ENCODE results near the gene TCEAL9.
"Not testable (repeated sequence)": the region's sequence is repeated elsewhere in the genome, so short reads cannot be mapped to it uniquely, and the experiment has no call there.

The TCEAL9 gene

DNA sequence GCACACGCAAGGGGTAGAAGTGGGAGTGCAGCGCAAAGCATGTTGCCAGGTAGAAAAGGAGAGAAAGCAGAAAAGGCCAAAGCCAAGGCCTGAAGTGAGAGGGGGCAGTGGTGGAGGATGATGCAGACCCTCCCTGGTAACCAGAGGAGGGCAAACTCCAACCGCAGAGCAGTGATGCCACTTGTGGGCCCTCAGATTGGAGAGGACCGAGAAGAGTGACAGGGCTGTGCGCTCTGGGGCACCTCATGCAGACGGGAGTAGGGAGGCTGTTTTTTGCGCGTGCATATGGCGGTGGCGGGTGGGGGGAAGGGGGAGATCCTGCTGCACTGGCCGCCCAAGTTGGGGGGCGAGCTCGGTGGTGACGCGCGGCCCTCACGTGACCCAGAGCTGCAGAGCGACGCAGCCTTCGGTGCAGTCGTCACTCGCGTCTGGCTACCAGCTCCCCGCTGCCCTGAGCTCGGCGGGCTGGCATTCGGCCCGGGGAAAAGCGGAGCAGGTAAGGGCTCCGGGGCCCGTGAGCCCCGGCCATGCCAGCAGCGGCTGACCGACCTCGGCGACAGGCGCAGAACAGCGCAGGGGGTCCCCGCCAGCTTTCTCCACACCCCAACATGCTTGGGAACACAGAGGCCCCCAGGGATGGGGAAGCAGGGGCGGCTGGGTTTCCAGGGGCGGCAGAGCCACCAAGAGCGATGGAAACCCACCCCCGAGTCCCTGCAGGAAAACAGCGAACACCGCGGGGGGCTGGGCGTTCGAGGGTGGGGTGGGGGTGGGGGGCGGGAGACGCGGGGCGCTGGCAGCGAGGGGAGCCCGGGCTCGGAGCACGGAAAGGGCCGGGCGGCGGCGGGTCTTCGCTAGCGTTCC, 20.0 kb downstream of the TCEAL9 start, which contains the start of gene BEX3:
Gene BEX3, plus strand, starts transcription at position 421 of the 861 bp plus-strand sequence. CDS start 984 bp downstream, outside the sequence.
- no peak for DNase-seq

DNA sequence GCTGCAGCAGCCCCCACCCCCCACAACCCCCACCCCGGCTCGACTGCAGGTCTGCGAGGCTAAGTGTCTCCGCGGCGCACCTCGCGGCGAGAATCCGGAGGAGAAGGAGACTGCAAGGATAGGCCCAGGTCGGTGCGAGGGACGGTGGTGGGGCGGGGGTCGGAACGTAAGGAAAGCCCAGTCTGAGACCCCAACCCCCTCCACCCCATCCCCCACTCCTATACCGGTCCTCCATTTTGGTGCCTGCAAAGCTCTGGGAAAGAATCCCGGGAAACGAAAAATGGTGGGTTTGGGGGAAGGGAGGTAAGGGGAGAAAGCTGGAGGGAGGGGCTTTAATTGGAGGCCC, 20.6 kb downstream of the TCEAL9 start:
- no peak for DNase-seq

DNA sequence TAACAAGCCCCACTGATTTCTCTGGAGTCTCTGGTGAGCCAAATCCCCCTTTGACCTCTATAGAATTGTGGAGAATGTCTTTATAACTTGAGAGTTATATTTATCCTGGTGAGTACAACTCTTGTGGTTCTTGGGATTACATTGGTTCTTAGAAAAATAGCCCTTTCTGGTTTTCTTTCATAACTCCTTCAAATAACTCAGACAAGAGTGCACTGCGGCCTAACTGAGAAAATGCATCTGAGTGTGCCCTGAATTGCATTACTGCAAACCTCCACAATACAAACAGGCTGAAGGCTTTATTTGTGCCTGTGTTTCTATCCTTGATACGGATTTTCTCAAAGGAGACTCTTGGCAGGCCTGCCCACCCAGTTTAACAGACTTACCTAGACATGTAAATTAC, 22.7 kb downstream of the TCEAL9 start:
- no peak for DNase-seq

DNA sequence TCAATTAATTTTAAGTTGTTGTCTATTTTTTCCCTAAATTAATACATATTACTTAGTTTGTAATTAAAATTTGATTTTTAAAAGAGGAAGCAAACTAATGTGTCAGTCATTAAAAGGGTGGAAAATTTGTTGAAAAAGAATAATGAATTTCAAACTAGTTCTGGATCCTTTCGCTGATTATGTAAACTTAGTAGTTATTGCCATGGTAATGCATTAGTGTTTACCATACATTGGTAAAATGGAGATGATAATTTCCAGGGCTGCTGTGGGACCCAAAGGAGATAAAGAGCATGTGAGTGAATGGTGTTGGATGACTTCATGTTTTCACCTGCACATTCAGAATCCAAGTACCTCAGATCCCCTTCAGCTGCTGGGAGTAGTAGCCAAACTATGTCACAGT, 26.6 kb downstream of the TCEAL9 start:
- no peak for DNase-seq

DNA sequence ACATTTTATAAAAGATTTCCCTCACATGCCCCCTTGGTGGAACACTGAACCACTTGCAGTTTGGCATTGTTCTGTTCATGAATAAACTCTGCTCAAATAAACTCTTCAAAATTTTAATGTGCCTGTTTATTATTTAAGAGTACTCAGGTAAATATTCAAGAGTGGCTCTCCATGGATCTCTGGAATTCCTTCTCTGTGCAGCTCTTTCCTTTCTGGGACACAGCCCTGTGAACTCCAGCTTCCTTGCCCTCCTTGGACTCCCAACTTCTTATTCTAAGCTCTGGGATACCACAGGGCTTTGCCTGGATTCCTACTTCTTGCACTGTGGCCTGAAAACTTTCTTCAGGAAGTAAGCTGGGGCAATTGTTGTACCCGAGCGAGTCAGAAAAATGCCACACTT, 28.4 kb downstream of the TCEAL9 start:
- no peak for DNase-seq

DNA sequence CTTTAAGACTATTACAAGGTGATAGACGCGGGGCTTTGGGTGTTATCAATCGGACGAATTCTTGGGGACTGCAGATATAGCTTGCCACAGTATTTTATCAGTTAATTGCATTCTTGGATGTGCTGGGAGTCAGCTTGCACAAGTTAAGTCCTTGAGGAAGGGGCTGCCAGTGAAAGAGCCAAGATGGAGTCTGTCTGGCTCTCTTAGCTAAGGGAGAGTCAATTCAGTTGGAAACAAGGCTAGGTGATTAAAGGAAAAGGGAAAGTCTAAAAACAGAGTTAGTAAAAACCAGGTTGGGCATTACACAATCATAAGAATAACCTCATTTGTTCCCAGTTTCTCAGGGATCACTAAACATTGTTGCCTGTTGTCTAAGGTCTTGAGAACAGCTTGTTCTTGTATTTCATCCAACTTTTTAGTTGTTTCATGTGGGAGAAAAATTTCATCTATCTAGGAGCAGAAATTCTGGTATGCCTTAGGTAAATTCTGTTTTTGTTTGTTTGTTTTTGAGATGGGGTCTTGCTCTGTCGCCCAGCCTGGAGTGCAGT, 29.1 kb downstream of the TCEAL9 start:
- not testable (repeated sequence) for DNase-seq

DNA sequence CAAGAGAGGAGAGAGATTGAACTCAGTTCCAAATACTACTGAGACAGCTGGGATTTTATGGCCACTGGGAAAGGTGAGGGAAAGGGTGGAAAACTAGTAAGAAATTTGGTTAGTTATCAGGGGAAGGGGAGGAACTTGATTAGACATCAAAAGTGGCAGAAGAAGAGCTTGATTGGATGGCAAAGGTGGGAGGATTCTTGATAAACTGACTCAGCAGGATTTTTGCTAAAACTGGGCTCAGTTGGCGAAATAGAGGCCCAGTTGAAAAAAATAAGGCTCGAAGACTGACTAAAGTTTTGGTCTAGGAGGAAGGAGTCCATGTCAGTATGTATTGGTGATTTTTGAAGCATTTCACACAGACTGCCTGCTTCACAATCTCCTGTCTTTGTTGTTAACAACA, 30.0 kb downstream of the TCEAL9 start:
- DNase-seq, result no peak

DNA sequence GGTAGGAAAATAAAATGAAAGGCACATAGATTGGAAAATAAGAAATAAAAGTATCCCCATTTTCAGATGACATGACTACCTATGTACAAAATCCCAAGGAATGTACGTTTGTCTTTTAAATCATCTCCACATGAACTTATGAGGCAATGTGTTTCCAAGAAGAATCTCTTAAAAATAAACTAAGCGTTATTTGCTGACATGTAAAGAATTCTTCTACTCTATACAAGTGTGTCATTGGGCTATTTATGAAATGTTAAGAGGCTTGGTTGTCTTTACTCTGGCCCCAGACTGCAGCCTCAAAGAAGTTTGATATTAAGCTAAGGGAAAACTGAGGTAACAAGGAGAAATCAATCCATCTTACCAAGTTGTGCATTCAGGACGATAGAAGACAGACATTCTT, 37.2 kb downstream of the TCEAL9 start:
- DNase-seq, result no peak

DNA sequence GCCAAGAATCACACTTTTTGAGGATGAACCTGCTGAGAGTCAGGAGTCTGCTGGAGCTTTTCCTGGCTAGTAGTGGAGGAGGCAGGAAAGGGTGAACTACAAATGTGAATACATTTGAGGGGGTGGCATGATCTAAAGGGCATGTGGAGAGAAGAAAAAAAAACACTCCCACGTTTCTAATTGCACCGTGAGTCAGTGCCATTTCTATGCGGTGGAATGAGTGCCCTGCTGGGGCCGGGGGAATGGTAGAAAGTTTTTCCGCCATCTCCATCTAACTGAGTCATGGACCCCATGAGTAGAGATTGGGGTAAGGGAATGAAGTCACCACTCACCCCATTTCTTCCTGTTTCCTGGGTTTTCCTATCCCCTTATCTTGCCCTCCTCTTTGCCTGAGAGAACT, 39.9 kb downstream of the TCEAL9 start:
- DNase-seq, result no peak

DNA sequence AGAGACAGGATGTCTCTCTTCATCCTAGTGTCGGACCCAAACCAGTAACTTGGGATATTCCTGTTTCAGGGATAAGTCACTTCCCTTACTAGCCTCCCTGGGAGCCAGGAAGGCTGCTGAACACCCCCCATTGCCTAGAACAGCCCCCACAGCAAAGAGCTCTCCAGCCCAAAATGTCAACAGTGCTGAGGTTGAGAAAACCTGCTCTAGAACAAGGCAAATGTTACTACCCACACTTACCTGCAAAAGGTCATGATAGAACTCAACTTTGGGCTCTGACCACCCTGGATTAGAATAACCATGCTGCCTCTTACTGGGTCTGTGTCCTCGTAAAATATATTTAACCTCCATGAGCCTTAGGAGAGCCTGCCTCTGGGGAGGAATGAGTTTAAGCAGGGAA, 40.4 kb downstream of the TCEAL9 start:
- DNase-seq, result no peak

DNA sequence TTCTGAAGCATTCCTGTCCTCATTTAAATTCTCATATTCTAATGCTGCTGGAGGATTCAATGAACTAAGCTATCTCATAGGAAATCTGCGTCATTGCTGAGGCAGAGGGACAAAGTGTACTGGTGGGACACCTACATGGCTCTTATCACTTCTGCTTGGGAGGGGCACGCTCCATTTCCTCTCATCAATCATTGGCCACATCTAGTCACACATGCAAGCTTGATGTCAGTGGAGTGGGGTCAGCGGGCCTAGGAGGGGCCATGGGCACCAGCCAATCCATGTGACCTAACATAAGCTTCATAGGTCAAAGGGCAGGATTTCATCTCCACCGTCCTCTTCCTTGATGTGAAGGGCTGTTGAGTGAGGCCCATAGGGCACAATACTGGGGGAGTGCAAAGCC, 41.4 kb downstream of the TCEAL9 start:
- no peak for DNase-seq

DNA sequence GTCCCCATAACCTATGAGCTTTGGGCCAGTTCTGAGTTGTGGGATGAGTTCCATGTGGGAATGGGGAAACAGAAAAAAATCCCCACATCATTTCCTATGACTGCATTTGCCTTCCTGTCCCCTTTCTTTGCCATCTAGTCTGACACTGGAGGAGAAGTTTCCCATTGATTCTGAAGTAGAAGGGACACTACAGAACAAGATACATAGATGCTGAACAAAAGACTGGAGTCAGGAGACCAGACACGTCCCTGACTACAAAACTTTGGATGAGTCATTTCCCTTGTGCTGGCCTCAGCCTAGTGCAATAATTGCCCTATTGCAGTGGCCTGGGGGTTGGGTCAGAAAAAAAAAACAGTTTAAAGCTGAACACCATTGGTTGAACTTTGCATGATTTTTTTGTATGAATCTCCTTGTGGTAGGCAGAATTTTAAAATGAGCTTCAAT, 42.1 kb downstream of the TCEAL9 start:
- no peak for DNase-seq

DNA sequence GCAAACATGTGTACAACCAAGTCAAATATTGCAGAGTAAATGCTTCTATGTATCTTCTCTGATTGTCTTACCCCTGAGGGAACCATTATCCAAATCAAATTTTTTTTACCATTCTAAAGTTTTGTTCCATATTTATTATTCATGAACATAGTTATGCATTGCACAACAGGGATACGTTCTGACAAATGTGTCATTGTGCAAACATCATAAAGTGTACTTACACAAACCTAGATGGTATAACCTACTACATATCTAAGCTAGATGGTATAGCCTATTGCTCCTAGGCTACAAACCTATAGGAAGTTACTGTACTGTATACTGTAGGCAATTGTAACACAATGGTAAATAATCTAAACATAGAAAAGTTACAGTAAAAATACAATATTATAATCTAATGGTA, 43.4 kb downstream of the TCEAL9 start:
- DNase-seq, result no peak

DNA sequence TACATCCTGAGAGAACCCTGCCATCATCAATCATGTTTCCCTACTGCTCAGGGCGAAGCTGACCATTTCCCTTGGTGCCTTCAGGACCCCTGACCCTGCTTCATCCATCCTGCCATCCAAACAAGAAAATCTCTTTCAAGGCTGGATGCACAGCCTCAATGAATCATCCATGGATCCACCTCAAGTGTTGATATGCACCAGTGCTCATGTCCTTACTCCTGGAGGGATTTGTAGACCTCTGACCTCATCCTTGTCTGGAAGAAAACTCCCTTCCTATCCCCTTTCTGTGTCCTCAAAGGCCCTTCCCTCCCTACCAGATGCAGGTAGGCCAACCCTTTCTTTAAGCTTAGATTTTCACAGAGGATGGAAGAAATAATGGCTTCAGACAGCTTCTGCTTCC, 44.6 kb downstream of the TCEAL9 start:
- no peak for DNase-seq

DNA sequence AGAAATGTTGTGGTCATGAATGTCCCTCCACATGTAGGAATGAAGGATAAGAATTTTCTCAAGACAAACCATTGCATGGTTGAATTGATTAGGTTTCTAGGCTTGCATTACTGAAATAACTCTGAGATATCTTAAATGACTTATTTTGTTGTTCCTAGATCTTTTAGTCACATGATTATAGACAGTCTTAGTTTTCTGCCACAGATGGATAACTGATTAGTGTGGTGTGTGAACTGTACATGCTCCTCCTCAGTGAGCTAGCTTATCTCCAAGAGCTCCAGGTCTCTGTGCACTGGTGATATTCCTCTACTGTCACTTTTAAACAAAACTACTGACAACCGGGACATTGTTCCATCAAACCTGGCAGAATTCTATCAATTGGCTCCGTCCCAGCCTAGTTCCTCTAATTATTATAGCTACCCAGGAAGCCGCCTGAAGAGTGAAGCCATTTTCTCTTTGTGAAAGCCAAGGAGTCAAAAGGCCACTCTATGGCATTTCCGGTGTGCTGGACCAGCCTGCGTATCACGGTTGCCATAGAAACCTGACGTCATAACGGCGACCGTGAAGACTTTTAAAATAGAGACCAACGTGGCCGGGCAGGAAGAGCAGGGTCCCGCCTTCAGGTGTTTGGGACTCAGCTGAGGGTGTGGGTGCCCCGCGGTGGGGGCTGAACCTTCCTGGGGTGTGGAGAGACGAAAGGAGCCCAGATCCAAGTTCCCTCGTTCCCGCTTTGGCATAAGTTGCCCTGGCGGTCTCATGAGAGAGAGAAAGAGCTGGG, 48.1 kb downstream of the TCEAL9 start:
- DNase-seq, result no peak

DNA sequence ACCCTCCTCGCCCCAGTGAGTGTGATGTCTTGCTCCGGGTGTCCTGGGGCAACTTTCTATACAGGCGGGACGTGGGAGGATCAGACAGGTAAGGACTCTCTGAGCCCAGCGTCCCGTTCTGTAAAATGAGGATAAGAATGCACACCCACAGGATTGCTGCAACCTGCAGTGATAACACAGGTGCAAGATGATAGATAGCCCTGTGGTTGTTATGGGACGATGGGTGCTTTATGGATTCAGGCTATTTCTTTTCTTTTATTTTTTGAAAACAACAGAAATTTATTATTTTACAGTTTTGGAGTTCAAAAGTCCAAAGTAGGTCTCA, 48.7 kb downstream of the TCEAL9 start:
- DNase-seq, result no peak

DNA sequence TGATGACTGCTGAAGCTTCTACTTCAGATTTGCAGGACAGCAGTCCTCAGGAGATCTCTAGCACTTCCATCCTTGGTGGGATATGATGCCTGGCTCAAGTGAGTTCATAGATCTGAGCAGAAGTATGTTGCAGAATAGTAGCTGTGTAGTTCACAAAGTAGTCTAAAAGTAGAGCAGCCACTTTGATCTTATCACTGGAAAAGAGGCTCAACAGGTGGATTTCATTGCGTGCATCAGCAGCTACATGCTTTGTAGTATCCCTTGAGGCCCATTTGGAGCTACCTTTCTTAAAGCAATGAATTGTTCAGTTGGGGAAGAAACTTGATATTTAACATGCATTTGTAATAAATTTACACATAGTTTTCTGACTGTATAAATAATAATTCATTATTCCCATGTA, 50.0 kb downstream of the TCEAL9 start:
- no peak for DNase-seq

DNA sequence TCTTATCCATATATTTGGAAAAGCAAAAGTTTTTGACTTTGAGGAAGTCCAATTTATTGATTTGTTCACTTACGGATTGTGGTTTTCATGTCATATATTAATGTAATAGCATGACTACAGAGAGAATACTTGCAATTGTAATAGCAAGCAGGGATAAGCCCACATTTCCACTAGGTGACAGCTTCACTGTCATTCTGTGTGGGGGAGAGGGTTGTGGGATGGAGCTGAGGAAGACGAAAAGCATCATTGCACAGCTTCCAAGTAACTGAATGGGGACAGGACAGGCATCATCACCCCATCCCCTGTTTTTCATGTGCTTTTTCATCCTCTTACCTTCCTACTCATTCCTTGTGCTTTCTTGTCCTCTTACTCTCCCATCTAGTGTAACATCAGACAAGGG, 51.5 kb downstream of the TCEAL9 start:
- DNase-seq, result no peak
